H9 (cell line): ENCODE measurements around the gene PCNX3. TPM values are rescaled to one million over a fixed set of nuclear protein-coding genes. Genes with fewer than 3 reads are reported as not detected.

Experiments
- DNase-seq: peaks from one replicate; pipeline ENCODE4 v3.0.0-alpha.2; 2017
- H2AFZ ChIP-seq: one replicate; pipeline ENCODE4 v1.6.1; 2013; ENCODE audit warnings: mild to moderate bottlenecking, low read length, control low read depth, moderate library complexity
- H2AK5ac ChIP-seq: 2 replicates; pipeline ENCODE4 v1.6.1; 2013; ENCODE audit warnings: low read length, control low read depth, mixed read lengths; ENCODE audit not compliant: insufficient read length
- H2BK120ac ChIP-seq: one replicate; pipeline ENCODE4 v1.6.1; 2013; ENCODE audit warnings: low read depth, mild to moderate bottlenecking, low read length, control low read depth, inconsistent platforms; ENCODE audit not compliant: poor library complexity, severe bottlenecking
- H2BK12ac ChIP-seq: 2 replicates; pipeline ENCODE4 v1.6.1; 2013; ENCODE audit warnings: low read length, control low read depth, mixed read lengths, low read depth; ENCODE audit not compliant: insufficient read length
- H2BK15ac ChIP-seq: 2 replicates; pipeline ENCODE4 v1.6.1; 2013; ENCODE audit warnings: low read depth, low read length, control low read depth
- H2BK20ac ChIP-seq: one replicate; pipeline ENCODE4 v1.6.1; 2013; ENCODE audit warnings: low read depth, mild to moderate bottlenecking, low read length, control low read depth, inconsistent platforms; ENCODE audit not compliant: poor library complexity, severe bottlenecking
- H2BK5ac ChIP-seq: 2 replicates; pipeline ENCODE4 v1.6.1; 2013; ENCODE audit warnings: low read length, control low read depth, mixed read lengths; ENCODE audit not compliant: insufficient read length
- H3K14ac ChIP-seq: 2 replicates; pipeline ENCODE4 v1.6.1; 2013; ENCODE audit warnings: low read length, control low read depth; ENCODE audit not compliant: insufficient read depth
- H3K18ac ChIP-seq: 2 replicates; pipeline ENCODE4 v1.6.1; 2013; ENCODE audit warnings: low read depth, mild to moderate bottlenecking, mixed read lengths, low read length, control low read depth; ENCODE audit not compliant: insufficient read length
- H3K23ac ChIP-seq: 2 replicates; pipeline ENCODE4 v1.6.1; 2013; ENCODE audit warnings: low read length, control low read depth, mixed read lengths, low read depth; ENCODE audit not compliant: insufficient read length
- H3K23me2 ChIP-seq: 2 replicates; pipeline ENCODE4 v1.6.1; 2013; ENCODE audit warnings: low read depth, mild to moderate bottlenecking, mixed read lengths, low read length, control low read depth; ENCODE audit not compliant: insufficient read length, poor library complexity, severe bottlenecking
- H3K27ac ChIP-seq: 2 replicates; pipeline ENCODE4 v1.5.1; 2013; ENCODE audit warnings: low read length, control low read depth, mixed read lengths, low read depth; ENCODE audit not compliant: insufficient read length
- H3K27me3 ChIP-seq: 2 replicates; pipeline ENCODE4 v1.6.1; 2013; ENCODE audit warnings: low read length, control low read depth, inconsistent platforms; ENCODE audit not compliant: insufficient read depth
- H3K4ac ChIP-seq: 2 replicates; pipeline ENCODE4 v1.6.1; 2013; ENCODE audit warnings: low read depth, mild to moderate bottlenecking, control low read depth, inconsistent platforms, low read length, moderate library complexity
- H3K4me1 ChIP-seq: 2 replicates; pipeline ENCODE4 v1.6.1; 2013; ENCODE audit warnings: low read length, control low read depth, inconsistent platforms; ENCODE audit not compliant: insufficient read depth
- H3K4me2 ChIP-seq: 2 replicates; pipeline ENCODE4 v1.6.1; 2013; ENCODE audit warnings: low read length, control low read depth, mixed read lengths; ENCODE audit not compliant: insufficient read length, insufficient read depth
- H3K56ac ChIP-seq: 2 replicates; pipeline ENCODE4 v1.6.1; 2013; ENCODE audit warnings: low read depth, mild to moderate bottlenecking, mixed read lengths, low read length, control low read depth; ENCODE audit not compliant: insufficient read length
- H3K79me1 ChIP-seq: 2 replicates; pipeline ENCODE4 v1.6.1; 2013; ENCODE audit warnings: low read depth, mild to moderate bottlenecking, moderate library complexity, low read length, control low read depth, inconsistent platforms; ENCODE audit not compliant: insufficient read depth, poor library complexity, severe bottlenecking
- H3K79me2 ChIP-seq: 2 replicates; pipeline ENCODE4 v1.6.1; 2013; ENCODE audit warnings: low read length, control low read depth, inconsistent platforms; ENCODE audit not compliant: insufficient read depth
- H3K9ac ChIP-seq: 2 replicates; pipeline ENCODE4 v1.6.1; 2013; ENCODE audit warnings: low read length, control low read depth, mixed read lengths; ENCODE audit not compliant: insufficient read length; ENCODE audit errors: extremely low read depth
- H3K9me3 ChIP-seq: one replicate; pipeline ENCODE4 v1.6.1; 2013; ENCODE audit warnings: low read depth, low read length, inconsistent platforms; ENCODE audit not compliant: control insufficient read depth
- H3T11ph ChIP-seq: one replicate; pipeline ENCODE4 v1.6.1; 2013; ENCODE audit warnings: mild to moderate bottlenecking, low read length, control low read depth, inconsistent platforms
- H4K20me1 ChIP-seq: one replicate; pipeline ENCODE4 v1.6.1; 2013; ENCODE audit not compliant: control insufficient read depth, insufficient read length, insufficient read depth
- H4K5ac ChIP-seq: 2 replicates; pipeline ENCODE4 v1.6.1; 2013; ENCODE audit warnings: low read depth, mild to moderate bottlenecking, mixed read lengths, low read length, control low read depth; ENCODE audit not compliant: insufficient read length
- H4K8ac ChIP-seq: replicated peaks from 2 replicates; pipeline ENCODE4 v1.6.1; 2013; ENCODE audit warnings: low read length, control low read depth, mixed read lengths, low read depth; ENCODE audit not compliant: insufficient read length
- H4K91ac ChIP-seq: 2 replicates; pipeline ENCODE4 v1.6.1; 2013; ENCODE audit warnings: low read depth, mild to moderate bottlenecking, moderate library complexity, mixed read lengths, low read length, control low read depth; ENCODE audit not compliant: insufficient read length
- H3K27ac Mint-ChIP-seq, 3 experiments: 2 replicates in 2 of 3; 3 replicates in 1 of 3; pipeline ENCODE4 v1.8.0; 2020 to 2021; ENCODE audit warnings: mixed read lengths in 3 of 3, mild to moderate bottlenecking in 1 of 3, moderate library complexity in 1 of 3
- H3K27me3 Mint-ChIP-seq: 2 replicates; pipeline ENCODE4 v1.8.0; 2021; ENCODE audit warnings: low read depth, mild to moderate bottlenecking, moderate library complexity, mixed read lengths
- H3K36me3 Mint-ChIP-seq, 3 experiments: 2 replicates in 2 of 3; 3 replicates in 1 of 3; pipeline ENCODE4 v1.8.0; 2020 to 2021; ENCODE audit warnings: low read depth in 3 of 3, mixed read lengths in 3 of 3; ENCODE audit not compliant: insufficient read depth in 1 of 3
- H3K4me1 Mint-ChIP-seq, 2 experiments: 2 replicates each; pipeline ENCODE4 v1.8.0; 2020; ENCODE audit warnings: mixed read lengths in 2 of 2
- H3K4me3 Mint-ChIP-seq, 2 experiments: 2 replicates in 1 of 2; 3 replicates in 1 of 2; pipeline ENCODE4 v1.8.0; 2020 to 2021; ENCODE audit warnings: mild to moderate bottlenecking in 2 of 2, mixed read lengths in 2 of 2, moderate library complexity in 1 of 2
- H3K9me3 Mint-ChIP-seq, 2 experiments: 2 replicates in 1 of 2; 3 replicates in 1 of 2; pipeline ENCODE4 v1.8.0; 2020; ENCODE audit warnings: mild to moderate bottlenecking in 2 of 2, mixed read lengths in 2 of 2, moderate library complexity in 1 of 2
- WGBS: extraction: QIAGEN DNeasy Blood & Tissue Kit; methylation state at CpG from one replicate; pipeline ENCODE4 v1.1.7; 2013; ENCODE audit warnings: missing lambda C conversion rate, low lambda C conversion rate, mixed read lengths; ENCODE audit not compliant: insufficient read length; ENCODE audit errors: extremely low coverage; 5-methylcytosine and 5-hydroxymethylcytosine counted together
- total RNA-seq: library from RNA; stranded (reverse); gene quantifications from 2 replicates; pipeline ENCODE4 v1.2.1, GENCODE V29; 2021
- TF ChIP-seq, protein P1 (sequence below): fragments of 200-600 bp; sonication (generic); conservative IDR thresholded peaks from 3 replicates; pipeline ENCODE4 v1.8.0; 2021; ENCODE audit warnings: antibody characterized with exemption, mild to moderate bottlenecking

PCNX3 gene
- total RNA-seq, 1 experiment from 2014 or later, result 50.5 TPM

DNA sequence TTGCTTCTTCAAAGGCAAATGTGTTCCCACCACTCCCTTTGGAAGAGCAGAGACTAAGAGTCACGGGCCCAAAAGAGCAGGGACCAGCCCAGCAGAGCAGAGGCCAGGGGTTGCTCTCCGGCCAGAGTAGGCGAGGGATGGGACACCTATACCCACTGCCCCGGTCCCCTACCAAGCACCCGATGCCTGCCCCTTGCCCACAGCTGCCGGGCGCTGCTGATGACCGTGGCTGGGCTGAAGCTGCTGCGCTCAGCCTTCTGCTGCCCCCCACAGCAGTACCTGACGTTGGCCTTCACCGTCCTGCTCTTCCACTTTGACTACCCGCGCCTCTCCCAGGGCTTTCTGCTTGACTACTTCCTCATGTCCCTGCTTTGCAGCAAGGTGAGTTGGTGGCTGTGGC lies 11.6 kb downstream of the PCNX3 start:
- Histone ChIP-seq H2BK12ac (no peak overlapping the region), H3K79me1 (no peaks in the 10 kb centered on the region), H2BK15ac (no peak overlapping the region), H3K27ac (no peak overlapping the region), H2AFZ (no peak overlapping the region), H2AK5ac (no peak overlapping the region), H3K79me2 (no peaks in the 10 kb centered on the region), H4K20me1 (no peaks in the 10 kb centered on the region), H2BK20ac (no peak overlapping the region), H3K56ac (no peak overlapping the region), H3K14ac (no peak overlapping the region), H4K5ac (no peak overlapping the region), H3K4me1 (no peaks in the 10 kb centered on the region), H3K9me3 (no peaks in the 10 kb centered on the region), H3K4ac (no peak overlapping the region), H4K8ac (no peak overlapping the region), H2BK5ac (no peak overlapping the region), H3K23me2 (no peaks in the 10 kb centered on the region), H3K9ac (no peak overlapping the region), H4K91ac (no peak overlapping the region), H3K27me3 (no peaks in the 10 kb centered on the region), H3K18ac (no peak overlapping the region), H3K4me2 (no peak overlapping the region), H3T11ph (no peak overlapping the region), H3K23ac (no peak overlapping the region), H2BK120ac (no peak overlapping the region)
- no peaks in the 10 kb centered on the region for H3K27me3 Mint-ChIP-seq
- WGBS, result no CpG with 5 or more reads among the region's 13 CpGs
- peaks cover 17 to 80% (median 67%) of the 10 kb centered on the region in 3 experiments; a peak in 6 of 7 replicates for H3K36me3 Mint-ChIP-seq
- no peak overlapping the region for H3K4me3 Mint-ChIP-seq
- H3K4me1 Mint-ChIP-seq, result no peaks in the 10 kb centered on the region
- no peaks in the 10 kb centered on the region for H3K9me3 Mint-ChIP-seq
- TF ChIP-seq, protein P1, sequence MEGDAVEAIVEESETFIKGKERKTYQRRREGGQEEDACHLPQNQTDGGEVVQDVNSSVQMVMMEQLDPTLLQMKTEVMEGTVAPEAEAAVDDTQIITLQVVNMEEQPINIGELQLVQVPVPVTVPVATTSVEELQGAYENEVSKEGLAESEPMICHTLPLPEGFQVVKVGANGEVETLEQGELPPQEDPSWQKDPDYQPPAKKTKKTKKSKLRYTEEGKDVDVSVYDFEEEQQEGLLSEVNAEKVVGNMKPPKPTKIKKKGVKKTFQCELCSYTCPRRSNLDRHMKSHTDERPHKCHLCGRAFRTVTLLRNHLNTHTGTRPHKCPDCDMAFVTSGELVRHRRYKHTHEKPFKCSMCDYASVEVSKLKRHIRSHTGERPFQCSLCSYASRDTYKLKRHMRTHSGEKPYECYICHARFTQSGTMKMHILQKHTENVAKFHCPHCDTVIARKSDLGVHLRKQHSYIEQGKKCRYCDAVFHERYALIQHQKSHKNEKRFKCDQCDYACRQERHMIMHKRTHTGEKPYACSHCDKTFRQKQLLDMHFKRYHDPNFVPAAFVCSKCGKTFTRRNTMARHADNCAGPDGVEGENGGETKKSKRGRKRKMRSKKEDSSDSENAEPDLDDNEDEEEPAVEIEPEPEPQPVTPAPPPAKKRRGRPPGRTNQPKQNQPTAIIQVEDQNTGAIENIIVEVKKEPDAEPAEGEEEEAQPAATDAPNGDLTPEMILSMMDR, result no peak
- no peak overlapping the region for H3K27ac Mint-ChIP-seq
- DNase-seq, result no peak
